HG03064 (cell line): ENCODE measurements around the gene CRB3.

Experiments
- ATAC-seq: cut with Tn5 transposase; IDR thresholded peaks from one replicate; pipeline ENCODE4 v1.9.1; 2021; ENCODE audit warnings: low read depth; ENCODE audit not compliant: unreplicated experiment

Gene CRB3

DNA sequence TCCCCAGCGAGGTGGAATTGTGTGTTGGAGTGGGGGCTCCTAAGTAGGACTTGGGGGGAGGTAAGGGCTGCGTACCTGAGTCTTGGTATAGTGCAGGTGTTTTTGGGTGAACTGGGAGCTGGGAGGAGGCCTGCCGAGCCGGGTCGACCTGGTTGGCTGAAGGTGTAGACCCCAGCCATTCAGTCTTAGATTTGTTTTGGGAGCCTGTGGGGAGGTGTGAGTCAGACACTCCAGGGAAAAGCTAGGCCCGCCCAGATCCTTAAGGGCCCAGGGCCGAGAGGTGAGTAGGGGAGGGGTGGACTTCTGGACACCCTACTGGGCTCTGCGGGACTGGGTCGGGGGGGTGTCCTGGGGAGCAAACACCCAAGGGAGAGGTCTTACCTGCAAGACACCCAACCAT is 935 bp downstream of the CRB3 start:
- no peak for ATAC-seq

- no peak for ATAC-seq
These were observed 1.6 kb downstream of the CRB3 start for GRCh38 chr19:6465663-6466062.

- no peak for ATAC-seq
These were observed 2.6 kb downstream of the CRB3 start for GRCh38 chr19:6466526-6467248.

DNA sequence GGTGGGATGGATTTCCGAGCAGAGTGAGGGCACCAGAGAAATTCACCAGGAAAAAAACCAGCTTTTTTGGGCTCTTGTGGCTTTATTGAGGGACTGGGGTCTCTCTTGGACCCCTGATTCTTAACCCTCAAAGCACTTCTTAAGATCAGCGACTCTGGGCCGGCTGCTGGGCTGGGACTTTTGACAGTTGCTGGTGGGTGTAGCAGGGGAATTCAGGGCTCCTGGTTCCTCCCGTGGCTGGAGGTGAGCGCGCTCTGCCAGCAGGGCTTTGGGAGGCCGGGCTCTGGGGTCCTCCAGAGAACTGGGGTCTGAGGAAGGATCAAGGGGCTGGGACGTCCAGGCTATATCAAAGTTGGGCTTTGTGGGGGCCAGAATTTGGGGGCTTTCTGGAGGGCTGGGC is 3.3 kb downstream of the CRB3 start:
- no peak for ATAC-seq

GRCh38 chr19:6470173-6470572 is 6.1 kb downstream of the CRB3 start:
- no peak for ATAC-seq

GRCh38 chr19:6471076-6471475 is 7.0 kb downstream of the CRB3 start:
- no peak for ATAC-seq

DNA sequence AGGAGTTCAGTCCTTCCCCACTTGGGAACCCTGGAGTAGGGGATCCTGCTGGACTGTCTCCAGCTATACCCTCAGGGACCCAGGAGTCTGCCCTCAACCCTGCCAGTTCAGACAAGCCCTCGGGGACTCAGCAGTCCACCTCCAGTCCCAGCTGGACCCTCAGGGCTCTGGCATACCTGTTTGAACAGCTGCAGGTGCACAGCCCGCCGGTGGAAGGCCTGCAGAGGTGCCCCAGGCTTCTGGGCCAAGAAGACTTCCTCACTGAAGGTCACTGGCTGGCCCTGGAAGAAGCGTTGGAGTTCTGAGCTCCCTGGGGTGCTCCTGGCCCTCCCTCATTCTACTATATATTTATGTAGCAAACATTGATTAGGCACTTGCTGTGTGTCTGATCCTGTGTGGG is 8.6 kb downstream of the CRB3 start:
- no peak for ATAC-seq

GRCh38 chr19:6473647-6474046 is 9.6 kb downstream of the CRB3 start:
- no peak for ATAC-seq

- no peak for ATAC-seq
These were observed 11.4 kb downstream of the CRB3 start for GRCh38 chr19:6475321-6476108.

GRCh38 chr19:6476155-6476895 is 12.3 kb downstream of the CRB3 start:
- no peak for ATAC-seq

DNA sequence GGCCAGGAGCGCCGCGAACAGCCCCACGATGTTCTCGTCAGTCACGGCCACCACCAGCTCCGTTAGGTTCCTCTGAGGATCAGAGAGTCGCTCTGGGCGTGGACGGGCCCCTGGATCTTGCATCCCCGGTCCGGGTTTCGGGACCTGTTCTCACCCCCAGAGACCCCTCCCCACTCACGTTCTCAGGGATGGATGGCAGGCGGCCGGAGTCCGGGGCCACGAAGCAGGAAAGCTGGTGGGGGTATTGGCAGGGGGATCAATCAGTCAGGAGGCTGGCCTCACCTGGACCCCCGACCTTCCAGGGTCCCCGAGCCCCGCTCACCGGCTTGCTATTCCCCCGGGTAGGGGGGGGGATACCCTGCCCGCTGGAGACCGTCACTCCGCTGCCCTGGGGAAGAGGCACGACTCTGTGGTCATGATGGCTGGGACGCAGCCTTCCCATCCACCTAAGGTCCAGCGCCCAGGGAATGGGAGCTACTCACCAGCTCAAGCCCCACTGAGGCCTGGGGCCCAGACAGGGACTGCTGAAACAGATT is 12.9 kb downstream of the CRB3 start:
- ATAC-seq: no peak

- no peak for ATAC-seq
These were observed 14.7 kb downstream of the CRB3 start for GRCh38 chr19:6478815-6479214.

DNA sequence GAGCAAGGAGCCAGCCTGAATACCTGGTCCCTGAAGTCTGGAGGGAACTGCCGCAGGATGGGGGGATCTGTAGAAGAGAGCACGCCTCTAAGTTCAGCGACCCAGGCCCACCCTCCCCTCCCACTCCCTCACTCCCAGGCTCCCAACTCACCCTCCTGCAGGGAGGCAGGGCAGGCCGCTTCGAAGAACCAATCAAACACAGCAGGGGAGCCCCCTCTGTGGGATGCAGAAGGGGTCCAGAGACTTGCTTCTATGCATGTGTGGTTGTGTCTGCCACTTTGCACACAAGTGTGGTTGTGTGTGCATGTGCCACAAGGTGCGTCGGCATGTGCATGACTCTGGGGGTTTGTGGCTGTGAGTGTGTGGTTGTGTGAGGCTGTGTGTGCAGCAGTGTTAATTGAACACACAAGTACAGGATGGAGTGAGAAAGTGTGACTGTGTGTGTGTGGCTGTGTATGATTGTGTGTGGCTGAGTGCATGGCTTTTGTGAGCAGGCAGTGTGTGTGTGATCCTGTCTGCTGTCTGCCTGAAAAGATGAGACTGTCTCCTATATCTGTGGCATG is 15.8 kb downstream of the CRB3 start:
- ATAC-seq: no peak

DNA sequence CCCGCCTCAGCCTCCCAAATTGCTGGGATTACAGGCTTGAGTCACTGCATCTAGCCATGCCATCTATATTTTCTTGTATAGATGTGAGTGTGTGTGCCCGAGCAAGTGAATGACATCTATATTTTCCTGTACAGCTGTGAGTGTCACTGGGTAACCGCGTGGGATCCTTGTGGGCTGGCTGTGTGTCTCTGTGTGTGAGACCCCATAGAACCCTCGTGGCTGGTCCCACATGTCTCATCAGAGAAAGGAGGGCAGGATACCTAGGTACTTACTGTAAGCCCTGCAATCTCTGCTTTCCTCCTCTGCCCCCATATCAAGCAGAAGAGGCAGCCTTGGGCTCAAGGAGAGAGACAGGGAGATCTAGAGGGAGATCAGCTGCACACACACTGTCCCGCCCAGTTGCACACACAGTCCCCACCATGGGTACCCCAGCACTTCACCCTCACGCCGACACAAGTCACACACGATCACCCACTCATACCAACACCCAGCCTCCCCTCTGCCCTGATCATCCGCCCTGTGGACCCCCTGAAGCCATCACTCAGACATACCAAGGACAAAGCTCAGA is 16.9 kb downstream of the CRB3 start:
- ATAC-seq: peak; percentile 7

GRCh38 chr19:6481541-6482342 is 17.7 kb downstream of the CRB3 start, which contains the start of gene DENND1C:
DENND1C (minus strand) TSS chr19:6481787; CDS start chr19:6481695, 92 bp downstream.
- ATAC-seq: peak; percentile 79

GRCh38 chr19:6482343-6482686 is 18.2 kb downstream of the CRB3 start:
- no peak for ATAC-seq

DNA sequence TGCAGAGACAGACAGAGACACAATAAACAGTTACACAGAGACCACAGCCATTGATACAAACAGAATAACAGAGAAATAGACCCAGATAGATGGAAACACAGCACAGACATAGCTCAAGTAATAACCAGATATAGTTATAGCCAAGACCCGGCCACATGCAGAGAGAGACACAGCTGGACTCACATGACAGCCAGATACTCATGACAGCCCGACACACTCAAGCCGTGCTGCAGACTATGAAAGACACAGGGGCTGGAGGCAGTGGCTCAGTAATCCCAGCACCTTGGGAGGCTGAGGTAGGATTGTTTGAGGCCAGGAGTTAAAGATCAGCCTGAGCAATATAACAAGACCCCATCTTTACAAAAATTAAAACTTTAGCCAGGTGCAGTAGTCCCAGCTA is 19.2 kb downstream of the CRB3 start:
- no peak for ATAC-seq

DNA sequence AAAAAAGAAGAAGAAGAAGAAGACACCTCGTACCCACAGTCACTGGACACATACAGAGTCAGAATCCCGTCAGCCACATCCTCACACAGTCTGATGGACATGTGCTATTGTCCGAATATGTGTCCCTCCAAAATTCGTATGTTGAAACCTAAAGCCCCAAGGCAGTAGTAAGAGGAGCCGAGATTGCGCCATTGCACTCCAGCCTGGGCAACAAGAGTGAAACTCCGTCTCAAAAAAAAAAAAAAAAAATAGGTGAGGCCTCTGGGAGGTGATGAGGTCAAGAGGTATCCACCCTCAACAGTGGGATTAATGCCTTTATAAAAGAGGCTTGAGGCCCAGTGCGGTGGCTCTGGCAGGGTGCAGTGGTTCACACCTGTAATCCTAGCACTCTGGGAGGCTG is 20.2 kb downstream of the CRB3 start:
- ATAC-seq: no peak

- ATAC-seq: no peak
These were observed 20.8 kb downstream of the CRB3 start for GRCh38 chr19:6484831-6485230.
